PC-3 (cell line): ENCODE results near the gene MRTFA.

Experiments
- CTCF ChIP-seq: fragments of 300-600 bp; sonication (generic); conservative IDR thresholded peaks from 2 replicates; pipeline ENCODE4 v1.5.1; 2017; ENCODE audit warnings: antibody characterized with exemption, low read depth, mild to moderate bottlenecking, low read length
- EZH2 ChIP-seq: fragments of 300-600 bp; sonication (generic); IDR thresholded peaks from one replicate; pipeline ENCODE4 v1.6.1; 2017; ENCODE audit warnings: antibody characterized with exemption, mild to moderate bottlenecking, low read length; ENCODE audit not compliant: unreplicated experiment
- EZH2phosphoT487 ChIP-seq: fragments of 300-600 bp; sonication (generic); IDR thresholded peaks from 2 replicates; pipeline ENCODE4 v1.6.1; 2018; ENCODE audit warnings: mild to moderate bottlenecking, antibody characterized with exemption, low read length, borderline replicate concordance

- no peak for TF ChIP-seq CTCF
- TF ChIP-seq EZH2: no peak
- no peak for TF ChIP-seq EZH2phosphoT487
Measured at GRCh38 chr22:40653361-40653760, 16.8 kb upstream of the MRTFA start.
